BJ (cell line): ENCODE results near the gene ARHGAP45. TPM values are rescaled to one million over a fixed set of nuclear protein-coding genes. Genes with fewer than 3 reads are reported as not detected.

Source experiments
- CTCF ChIA-PET: fragments of 350-600 bp; formaldehyde crosslinking; extraction: SDS; loops from one replicate; lab custom pipeline; 2021; ENCODE audit warnings: antibody characterized with exemption, inconsistent platforms; lab: Yijun Ruan, JAX
- POLR2A ChIA-PET: fragments of 300-600 bp; sonication (Branson Sonifier 250); formaldehyde crosslinking; extraction: SDS; loops from one replicate; lab custom pipeline; 2021; ENCODE audit warnings: antibody characterized with exemption; lab: Charles Lee
- DNase-seq: peaks from one replicate; pipeline ENCODE4 v3.0.0-alpha.2; 2011; ENCODE audit warnings: low read depth
- H3K27me3 ChIP-seq: 2 replicates; pipeline ENCODE4 v1.6.0; 2011; ENCODE audit warnings: low read length; ENCODE audit not compliant: control insufficient read depth, insufficient read depth
- H3K36me3 ChIP-seq: 2 replicates; pipeline ENCODE4 v1.5.1; 2011; ENCODE audit warnings: low read length; ENCODE audit not compliant: control insufficient read depth, insufficient read depth
- H3K4me3 ChIP-seq: 2 replicates; pipeline ENCODE4 v1.5.1; 2011; ENCODE audit warnings: low read depth, mild to moderate bottlenecking, control low read depth, low read length
- CTCF ChIP-seq: IDR thresholded peaks from 2 replicates; pipeline ENCODE4 v1.5.1; 2011; ENCODE audit warnings: low read depth, mild to moderate bottlenecking, control low read depth, inconsistent platforms, low read length, moderate library complexity; ENCODE audit not compliant: insufficient read depth
- polyA plus RNA-seq: library from polyadenylated mRNA; depleted of rRNA; stranded (reverse); fragments of >200 nt; gene quantifications from 2 replicates; pipeline ENCODE4 v1.2.3, GENCODE V29; 2011

Gene ARHGAP45
- polyA plus RNA-seq, 1 experiment: 0.13 TPM

- ChIA-PET POLR2A (interaction anchor here (0.5 kb wide), 1 partner anchor 41 kb away, joined by 3 read pairs; no protein-coding TSS in a partner anchor), CTCF (interaction anchor here (1.1 to 1.2 kb wide), 2 partner anchors 10 to 12 kb away, joined by 3 to 4 read pairs; no protein-coding TSS in a partner anchor)
- Histone ChIP-seq H3K36me3 (no peaks in the 10 kb centered on the region), H3K4me3 (no peak overlapping the region), H3K27me3 (no peaks in the 10 kb centered on the region)
- DNase-seq: no peak
- no peak for TF ChIP-seq CTCF
These were observed 13.5 kb upstream of the ARHGAP45 start for GRCh38 chr19:1053176-1054101.

GRCh38 chr19:1054102-1055027 lies 12.6 kb upstream of the ARHGAP45 start:
- Histone ChIP-seq H3K27me3 (no peaks in the 10 kb centered on the region), H3K36me3 (no peaks in the 10 kb centered on the region), H3K4me3 (no peak overlapping the region)
- ChIA-PET CTCF (interaction anchor here (1.1 to 1.2 kb wide), 2 partner anchors 11 kb away, joined by 3 to 4 read pairs; no protein-coding TSS in a partner anchor), POLR2A (no interaction called here)
- TF ChIP-seq CTCF: no peak
- DNase-seq: no peak

- POLR2A ChIA-PET: no interaction called here
- no peak for TF ChIP-seq CTCF
- no peaks in the 10 kb centered on the region for H3K27me3 ChIP-seq
- CTCF ChIA-PET: no interaction called here
- DNase-seq: no peak
- H3K36me3 ChIP-seq: no peaks in the 10 kb centered on the region
- H3K4me3 ChIP-seq: no peak overlapping the region
These were observed 11.9 kb upstream of the ARHGAP45 start for GRCh38 chr19:1055028-1055425.

GRCh38 chr19:1055886-1056620 lies 10.9 kb upstream of the ARHGAP45 start:
- no peaks in the 10 kb centered on the region for H3K27me3 ChIP-seq
- H3K36me3 ChIP-seq: no peaks in the 10 kb centered on the region
- no peak for TF ChIP-seq CTCF
- POLR2A ChIA-PET: no interaction called here
- no peak overlapping the region for H3K4me3 ChIP-seq
- no peak for DNase-seq
- CTCF ChIA-PET: no interaction called here
